ENCODE results near the gene CELF1.

DNA sequence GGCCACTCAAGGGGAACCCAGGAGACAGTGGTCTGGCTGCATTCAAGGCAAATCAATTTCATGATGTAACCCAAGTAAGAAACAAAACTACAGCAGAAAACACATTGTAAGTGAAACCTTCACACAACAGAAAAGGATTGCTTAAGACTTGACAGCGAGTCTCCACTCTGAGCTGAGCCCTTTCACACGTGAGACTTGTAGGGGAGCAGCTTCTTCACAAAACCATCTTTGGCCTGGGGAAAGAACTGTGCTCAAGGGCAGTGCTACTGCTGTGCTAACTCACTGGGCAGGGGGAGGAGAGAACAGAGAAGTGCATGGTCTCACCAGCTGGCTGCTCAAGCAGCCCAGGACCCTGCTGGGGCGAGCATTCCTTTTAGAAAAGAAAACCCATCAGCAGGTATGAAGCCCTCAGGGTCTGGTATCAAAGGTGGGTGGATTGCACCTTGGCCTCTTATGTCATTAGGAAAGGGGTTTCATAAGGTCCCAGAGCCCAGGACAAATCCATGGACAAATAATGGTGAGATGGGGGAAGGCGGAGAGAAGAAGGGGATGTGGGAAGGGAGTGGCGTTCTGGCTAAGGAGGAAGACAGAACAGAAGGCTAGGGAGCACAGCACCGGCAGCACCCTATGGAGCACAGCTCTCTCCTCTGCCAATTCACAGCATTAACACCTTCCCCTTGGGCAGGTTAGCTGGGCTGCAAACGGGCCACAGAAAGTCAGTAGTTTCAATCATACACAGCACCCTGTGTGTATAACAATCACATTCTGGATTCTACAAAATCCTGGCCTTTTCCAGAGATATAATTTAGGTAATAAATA, 83.4 kb downstream of the CELF1 start:
- TF ChIP-seq, protein P1, sequence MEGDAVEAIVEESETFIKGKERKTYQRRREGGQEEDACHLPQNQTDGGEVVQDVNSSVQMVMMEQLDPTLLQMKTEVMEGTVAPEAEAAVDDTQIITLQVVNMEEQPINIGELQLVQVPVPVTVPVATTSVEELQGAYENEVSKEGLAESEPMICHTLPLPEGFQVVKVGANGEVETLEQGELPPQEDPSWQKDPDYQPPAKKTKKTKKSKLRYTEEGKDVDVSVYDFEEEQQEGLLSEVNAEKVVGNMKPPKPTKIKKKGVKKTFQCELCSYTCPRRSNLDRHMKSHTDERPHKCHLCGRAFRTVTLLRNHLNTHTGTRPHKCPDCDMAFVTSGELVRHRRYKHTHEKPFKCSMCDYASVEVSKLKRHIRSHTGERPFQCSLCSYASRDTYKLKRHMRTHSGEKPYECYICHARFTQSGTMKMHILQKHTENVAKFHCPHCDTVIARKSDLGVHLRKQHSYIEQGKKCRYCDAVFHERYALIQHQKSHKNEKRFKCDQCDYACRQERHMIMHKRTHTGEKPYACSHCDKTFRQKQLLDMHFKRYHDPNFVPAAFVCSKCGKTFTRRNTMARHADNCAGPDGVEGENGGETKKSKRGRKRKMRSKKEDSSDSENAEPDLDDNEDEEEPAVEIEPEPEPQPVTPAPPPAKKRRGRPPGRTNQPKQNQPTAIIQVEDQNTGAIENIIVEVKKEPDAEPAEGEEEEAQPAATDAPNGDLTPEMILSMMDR (conservative IDR thresholded peaks at IDR 0.05), result no peak
- TF ChIP-seq ZFX (IDR thresholded peaks at IDR 0.05), result no peak

All from C4-2B (cell line).